ENCODE measurements around the gene CFAP141.

DNA sequence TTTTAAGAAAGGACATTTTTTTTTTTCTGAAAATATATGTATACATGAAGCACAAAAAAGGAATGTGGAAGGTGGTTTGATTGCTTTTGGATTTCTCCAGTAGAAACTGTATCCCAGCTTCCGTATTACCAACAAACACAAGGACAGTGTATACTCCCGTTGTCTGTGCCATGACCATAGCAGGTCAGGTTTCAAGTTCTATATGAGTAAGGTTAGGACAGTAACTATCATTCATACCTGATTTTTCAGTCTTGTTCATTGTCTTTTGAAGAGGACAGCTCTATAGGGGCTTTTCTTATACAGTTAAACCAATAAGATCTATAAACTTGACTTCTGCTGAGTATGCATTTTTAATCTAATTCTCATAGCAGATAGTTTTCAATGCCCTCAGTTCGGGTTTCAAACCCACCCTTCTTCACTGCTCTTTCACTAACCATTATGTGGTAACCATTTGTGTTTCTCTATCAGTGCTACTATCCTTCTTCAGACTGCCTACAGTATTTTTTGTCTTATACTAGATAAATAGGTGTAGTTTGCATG lies 34.2 kb upstream of the CFAP141 start:
- TF ChIP-seq SUZ12 (IDR thresholded peaks at IDR 0.05) (no peak), TARDBP (IDR thresholded peaks at IDR 0.05) (no peak), CTBP1 (IDR thresholded peaks at IDR 0.05; ENCODE audit: borderline replicate concordance) (no peak), FOXM1 (IDR thresholded peaks at IDR 0.05; ENCODE audit: borderline replicate concordance) (no peak)
- TF ChIP-seq, protein P1, sequence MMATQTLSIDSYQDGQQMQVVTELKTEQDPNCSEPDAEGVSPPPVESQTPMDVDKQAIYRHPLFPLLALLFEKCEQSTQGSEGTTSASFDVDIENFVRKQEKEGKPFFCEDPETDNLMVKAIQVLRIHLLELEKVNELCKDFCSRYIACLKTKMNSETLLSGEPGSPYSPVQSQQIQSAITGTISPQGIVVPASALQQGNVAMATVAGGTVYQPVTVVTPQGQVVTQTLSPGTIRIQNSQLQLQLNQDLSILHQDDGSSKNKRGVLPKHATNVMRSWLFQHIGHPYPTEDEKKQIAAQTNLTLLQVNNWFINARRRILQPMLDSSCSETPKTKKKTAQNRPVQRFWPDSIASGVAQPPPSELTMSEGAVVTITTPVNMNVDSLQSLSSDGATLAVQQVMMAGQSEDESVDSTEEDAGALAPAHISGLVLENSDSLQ (IDR thresholded peaks at IDR 0.05), result no peak

Measured in HEK293T (cell line).